SK-N-SH (cell line): ENCODE data around the gene MANBA. TPM values are rescaled to one million over a fixed set of nuclear protein-coding genes. Genes with fewer than 3 reads are reported as not detected.

Experiments used
- CTCF ChIA-PET: fragments of 300-600, 350-600 bp; formaldehyde crosslinking; extraction: SDS; loops from one replicate; lab custom pipeline; 2021; lab: Yijun Ruan, JAX
- POLR2A ChIA-PET: fragments of 350-600 bp; sonication (Branson Sonifier 250); formaldehyde crosslinking; extraction: SDS; loops from one replicate; lab custom pipeline; 2020; ENCODE audit warnings: antibody characterized with exemption, inconsistent platforms; lab: Yijun Ruan, JAX
- DNase-seq: peaks from one replicate; pipeline ENCODE4 v3.0.0; 2012
- H2AFZ ChIP-seq: fragments of 200-600 bp; sonication (generic); 2 replicates; pipeline ENCODE4 v1.8.1; 2016; ENCODE audit warnings: antibody characterized with exemption, mild to moderate bottlenecking, low read depth
- H3F3A ChIP-seq: fragments of 200-600 bp; sonication (generic); replicated peaks from 2 replicates; pipeline ENCODE3; 2016; ENCODE audit warnings: antibody characterized with exemption, mild to moderate bottlenecking; ENCODE audit not compliant: insufficient read depth
- H3K27ac ChIP-seq, 2 experiments: fragments of 200-500 bp in 1 of 2; fragments of 200-600 bp in 1 of 2; sonication (Bioruptor generic) in 1 of 2; sonication (generic), shearing (Covaris generic) in 1 of 2; 2 replicates each; pipeline versions ENCODE4 v1.5.1 to v1.6.1; 2014 to 2016; ENCODE audit warnings: low read depth in 2 of 2, inconsistent platforms in 1 of 2, low read length in 1 of 2, mild to moderate bottlenecking in 1 of 2, mixed read lengths in 1 of 2
- H3K27me3 ChIP-seq: fragments of 200-600 bp; sonication (generic), shearing (Covaris generic); 2 replicates; pipeline ENCODE4 v1.6.1; 2016; ENCODE audit warnings: mixed run types; ENCODE audit not compliant: insufficient read depth
- H3K36me3 ChIP-seq, 2 experiments: fragments of 200-500 bp in 1 of 2; fragments of 200-600 bp in 1 of 2; sonication (Bioruptor generic) in 1 of 2; sonication (generic) in 1 of 2; replicated peaks in 1 of 2; 2 replicates each; pipeline versions ENCODE3 to v1.5.1; 2014 to 2016; ENCODE audit warnings: low read length in 1 of 2, mild to moderate bottlenecking in 1 of 2; ENCODE audit not compliant: insufficient read depth in 2 of 2, control insufficient read depth in 1 of 2
- H3K4me1 ChIP-seq, 2 experiments: fragments of 200-500 bp in 1 of 2; fragments of 200-600 bp in 1 of 2; sonication (Bioruptor generic) in 1 of 2; sonication (generic), shearing (Covaris generic) in 1 of 2; 2 replicates each; pipeline versions ENCODE4 v1.5.1 to v1.6.1; 2014 to 2016; ENCODE audit warnings: low read depth in 1 of 2, low read length in 1 of 2, mixed run types in 1 of 2; ENCODE audit not compliant: insufficient read depth in 2 of 2, control insufficient read depth in 1 of 2
- H3K4me2 ChIP-seq: fragments of 200-600 bp; sonication (generic), shearing (Covaris generic); 2 replicates; pipeline ENCODE4 v1.6.1; 2017; ENCODE audit warnings: mixed run types
- H3K4me3 ChIP-seq, 2 experiments: fragments of 200-500 bp in 1 of 2; fragments of 200-600 bp in 1 of 2; sonication (Bioruptor generic) in 1 of 2; sonication (generic), shearing (Covaris generic) in 1 of 2; 2 replicates each; pipeline versions ENCODE4 v1.5.1 to v1.8.1; 2014 to 2016; ENCODE audit warnings: low read depth in 2 of 2, inconsistent platforms in 1 of 2, low read length in 1 of 2, mild to moderate bottlenecking in 1 of 2, mixed read lengths in 1 of 2, moderate library complexity in 1 of 2
- H3K79me2 ChIP-seq: fragments of 200-600 bp; sonication (generic); 2 replicates; pipeline ENCODE4 v1.8.1; 2017; ENCODE audit warnings: mild to moderate bottlenecking; ENCODE audit not compliant: insufficient read depth
- H3K9ac ChIP-seq: fragments of 200-600 bp; sonication (generic); 2 replicates; pipeline ENCODE4 v1.6.1; 2017; ENCODE audit warnings: mixed run types
- H3K9me2 ChIP-seq: fragments of 200-600 bp; sonication (generic); 2 replicates; pipeline ENCODE4 v1.6.1; 2017; ENCODE audit warnings: mixed run types
- H3K9me3 ChIP-seq: fragments of 200-600 bp; sonication (generic); 2 replicates; pipeline ENCODE4 v1.6.1; 2017; ENCODE audit warnings: mixed run types, mild to moderate bottlenecking, moderate library complexity
- H4K20me1 ChIP-seq: fragments of 200-600 bp; sonication (generic); 2 replicates; pipeline ENCODE4 v1.6.1; 2017; ENCODE audit warnings: mild to moderate bottlenecking, mixed run types; ENCODE audit not compliant: insufficient read depth
- ELF1 ChIP-seq: IDR thresholded peaks from 2 replicates; pipeline ENCODE4 v1.4.0; 2012
- FOXM1 ChIP-seq: IDR thresholded peaks from 2 replicates; pipeline ENCODE4 v1.4.0; 2012; ENCODE audit warnings: low read depth, mild to moderate bottlenecking
- MXI1 ChIP-seq: IDR thresholded peaks from 2 replicates; pipeline ENCODE4 v1.6.1; 2012; ENCODE audit warnings: mild to moderate bottlenecking, low read depth, low read length, improper control_type of control experiment
- NFIC ChIP-seq: IDR thresholded peaks from 2 replicates; pipeline ENCODE4 v1.4.0; 2012; ENCODE audit warnings: borderline replicate concordance
- NRF1 ChIP-seq: IDR thresholded peaks from 2 replicates; pipeline ENCODE4 v1.6.1; 2012; ENCODE audit warnings: low read depth, mild to moderate bottlenecking, low read length
- POLR2AphosphoS5 ChIP-seq: IDR thresholded peaks from 2 replicates; pipeline ENCODE4 v1.6.1; 2012; ENCODE audit warnings: low read depth, low read length
- RAD21 ChIP-seq: IDR thresholded peaks from 2 replicates; pipeline ENCODE4 v1.6.1; 2012; ENCODE audit warnings: mild to moderate bottlenecking, low read length
- RFX5 ChIP-seq: IDR thresholded peaks from 2 replicates; pipeline ENCODE4 v1.6.1; 2012; ENCODE audit warnings: mild to moderate bottlenecking, improper control_type of control experiment, low read length
- TAF1 ChIP-seq: IDR thresholded peaks from 2 replicates; pipeline ENCODE4 v1.6.1; 2012; ENCODE audit warnings: low read depth, mild to moderate bottlenecking, low read length, moderate library complexity, borderline replicate concordance
- TCF12 ChIP-seq: IDR thresholded peaks from 2 replicates; pipeline ENCODE4 v1.4.0; 2012
- WGBS: methylation state at CpG from one replicate; pipeline ENCODE4 v1.1.6; 2017; ENCODE audit warnings: low lambda C conversion rate; 5-methylcytosine and 5-hydroxymethylcytosine counted together
- polyA plus RNA-seq, 3 experiments: library from polyadenylated mRNA; depleted of rRNA; stranded (reverse); fragments of >200 nt; gene quantifications; 2 replicates each; pipeline ENCODE4 v1.2.3, GENCODE V29; 2012
- TF ChIP-seq, protein P1 (sequence below): IDR thresholded peaks from 2 replicates; pipeline ENCODE4 v1.4.0; 2012; ENCODE audit warnings: low read depth
- TF ChIP-seq, protein P2 (sequence below): IDR thresholded peaks from 2 replicates; pipeline ENCODE4 v1.4.0; 2012; ENCODE audit warnings: low read depth, borderline replicate concordance
- TF ChIP-seq, protein P3 (sequence below): IDR thresholded peaks from 2 replicates; pipeline ENCODE4 v1.6.1; 2012; ENCODE audit warnings: mild to moderate bottlenecking, low read depth, low read length, moderate library complexity
- TF ChIP-seq, protein P4 (sequence below): fragments of 150-350 bp; IDR thresholded peaks from 2 replicates; pipeline ENCODE4 v1.6.1; 2017; ENCODE audit warnings: antibody characterized with exemption, low read length, low read depth, borderline replicate concordance
- TF ChIP-seq, protein P5 (sequence below): IDR thresholded peaks from 2 replicates; pipeline ENCODE4; 2012
- TF ChIP-seq, protein P6 (sequence below): IDR thresholded peaks from 2 replicates; pipeline ENCODE4 v1.4.0; 2012; ENCODE audit warnings: low read depth, borderline replicate concordance
- TF ChIP-seq, protein P7 (sequence below): fragments of 150-350 bp; IDR thresholded peaks from 2 replicates; pipeline ENCODE4 v1.6.1; 2016; ENCODE audit warnings: mild to moderate bottlenecking, low read depth, low read length

Gene MANBA
- polyA plus RNA-seq, 1 of the 3 experiments (the other 2 are of a cell fraction): 13.4 TPM

DNA sequence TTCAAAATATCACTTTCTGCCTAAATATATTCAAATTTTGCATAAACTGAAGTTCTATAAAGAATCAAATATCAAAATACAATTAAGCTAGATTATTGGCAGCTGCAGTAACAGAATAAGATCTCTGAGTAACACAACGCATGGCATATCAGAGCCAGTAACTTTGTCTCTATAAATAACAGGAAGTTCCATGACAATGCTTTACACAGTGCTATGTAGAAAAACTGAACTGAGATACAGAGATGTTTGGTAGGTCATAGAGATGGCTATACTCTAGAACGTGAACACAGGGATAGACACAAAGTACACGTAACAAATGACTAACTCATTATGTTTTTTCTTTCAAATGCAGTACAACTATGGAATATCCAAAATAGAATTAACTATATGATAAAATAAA, 48.4 kb upstream of the MANBA start:
- no peak overlapping the region for H2AFZ ChIP-seq
- H4K20me1 ChIP-seq: peaks cover 71% of the 10 kb centered on the region
- H3K27me3 ChIP-seq: no peaks in the 10 kb centered on the region
- DNase-seq: no peak
- WGBS: 96% methylated on average over 3 of the region's 3 CpGs
- TF ChIP-seq MXI1 (no peak), TAF1 (no peak), TCF12 (no peak), RAD21 (no peak), ELF1 (no peak), NFIC (no peak), NRF1 (no peak)
- TF ChIP-seq, protein P1, sequence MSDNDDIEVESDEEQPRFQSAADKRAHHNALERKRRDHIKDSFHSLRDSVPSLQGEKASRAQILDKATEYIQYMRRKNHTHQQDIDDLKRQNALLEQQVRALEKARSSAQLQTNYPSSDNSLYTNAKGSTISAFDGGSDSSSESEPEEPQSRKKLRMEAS: no peak
- TF ChIP-seq, protein P2, sequence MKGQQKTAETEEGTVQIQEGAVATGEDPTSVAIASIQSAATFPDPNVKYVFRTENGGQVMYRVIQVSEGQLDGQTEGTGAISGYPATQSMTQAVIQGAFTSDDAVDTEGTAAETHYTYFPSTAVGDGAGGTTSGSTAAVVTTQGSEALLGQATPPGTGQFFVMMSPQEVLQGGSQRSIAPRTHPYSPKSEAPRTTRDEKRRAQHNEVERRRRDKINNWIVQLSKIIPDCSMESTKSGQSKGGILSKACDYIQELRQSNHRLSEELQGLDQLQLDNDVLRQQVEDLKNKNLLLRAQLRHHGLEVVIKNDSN: no peak
- TF ChIP-seq, protein P3, sequence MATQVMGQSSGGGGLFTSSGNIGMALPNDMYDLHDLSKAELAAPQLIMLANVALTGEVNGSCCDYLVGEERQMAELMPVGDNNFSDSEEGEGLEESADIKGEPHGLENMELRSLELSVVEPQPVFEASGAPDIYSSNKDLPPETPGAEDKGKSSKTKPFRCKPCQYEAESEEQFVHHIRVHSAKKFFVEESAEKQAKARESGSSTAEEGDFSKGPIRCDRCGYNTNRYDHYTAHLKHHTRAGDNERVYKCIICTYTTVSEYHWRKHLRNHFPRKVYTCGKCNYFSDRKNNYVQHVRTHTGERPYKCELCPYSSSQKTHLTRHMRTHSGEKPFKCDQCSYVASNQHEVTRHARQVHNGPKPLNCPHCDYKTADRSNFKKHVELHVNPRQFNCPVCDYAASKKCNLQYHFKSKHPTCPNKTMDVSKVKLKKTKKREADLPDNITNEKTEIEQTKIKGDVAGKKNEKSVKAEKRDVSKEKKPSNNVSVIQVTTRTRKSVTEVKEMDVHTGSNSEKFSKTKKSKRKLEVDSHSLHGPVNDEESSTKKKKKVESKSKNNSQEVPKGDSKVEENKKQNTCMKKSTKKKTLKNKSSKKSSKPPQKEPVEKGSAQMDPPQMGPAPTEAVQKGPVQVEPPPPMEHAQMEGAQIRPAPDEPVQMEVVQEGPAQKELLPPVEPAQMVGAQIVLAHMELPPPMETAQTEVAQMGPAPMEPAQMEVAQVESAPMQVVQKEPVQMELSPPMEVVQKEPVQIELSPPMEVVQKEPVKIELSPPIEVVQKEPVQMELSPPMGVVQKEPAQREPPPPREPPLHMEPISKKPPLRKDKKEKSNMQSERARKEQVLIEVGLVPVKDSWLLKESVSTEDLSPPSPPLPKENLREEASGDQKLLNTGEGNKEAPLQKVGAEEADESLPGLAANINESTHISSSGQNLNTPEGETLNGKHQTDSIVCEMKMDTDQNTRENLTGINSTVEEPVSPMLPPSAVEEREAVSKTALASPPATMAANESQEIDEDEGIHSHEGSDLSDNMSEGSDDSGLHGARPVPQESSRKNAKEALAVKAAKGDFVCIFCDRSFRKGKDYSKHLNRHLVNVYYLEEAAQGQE: no peak
- TF ChIP-seq, protein P4, sequence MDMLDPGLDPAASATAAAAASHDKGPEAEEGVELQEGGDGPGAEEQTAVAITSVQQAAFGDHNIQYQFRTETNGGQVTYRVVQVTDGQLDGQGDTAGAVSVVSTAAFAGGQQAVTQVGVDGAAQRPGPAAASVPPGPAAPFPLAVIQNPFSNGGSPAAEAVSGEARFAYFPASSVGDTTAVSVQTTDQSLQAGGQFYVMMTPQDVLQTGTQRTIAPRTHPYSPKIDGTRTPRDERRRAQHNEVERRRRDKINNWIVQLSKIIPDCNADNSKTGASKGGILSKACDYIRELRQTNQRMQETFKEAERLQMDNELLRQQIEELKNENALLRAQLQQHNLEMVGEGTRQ: no peak
- TF ChIP-seq, all 33 proteins: peak for 0
- ChIA-PET POLR2A (no interaction called here), CTCF (no interaction called here)
- peaks cover 70 to 73% of the 10 kb centered on the region in 2 experiments for H3K36me3 ChIP-seq
- peaks cover 5% of the 10 kb centered on the region for H3F3A ChIP-seq
- peak overlapping the region in 1 of 2 experiments; percentile 46; a peak in 2 of 4 replicates for H3K27ac ChIP-seq
- no peak overlapping the region for H3K9ac ChIP-seq
- H3K4me3 ChIP-seq: no peak overlapping the region
- peaks cover 0 to 10% of the 10 kb centered on the region in 2 experiments; a peak in 3 of 4 replicates for H3K4me1 ChIP-seq
- no peaks in the 10 kb centered on the region for H3K9me3 ChIP-seq
- H3K9me2 ChIP-seq: no peaks in the 10 kb centered on the region
- no peak overlapping the region for H3K4me2 ChIP-seq
- peaks cover 100% of the 10 kb centered on the region for H3K79me2 ChIP-seq

DNA sequence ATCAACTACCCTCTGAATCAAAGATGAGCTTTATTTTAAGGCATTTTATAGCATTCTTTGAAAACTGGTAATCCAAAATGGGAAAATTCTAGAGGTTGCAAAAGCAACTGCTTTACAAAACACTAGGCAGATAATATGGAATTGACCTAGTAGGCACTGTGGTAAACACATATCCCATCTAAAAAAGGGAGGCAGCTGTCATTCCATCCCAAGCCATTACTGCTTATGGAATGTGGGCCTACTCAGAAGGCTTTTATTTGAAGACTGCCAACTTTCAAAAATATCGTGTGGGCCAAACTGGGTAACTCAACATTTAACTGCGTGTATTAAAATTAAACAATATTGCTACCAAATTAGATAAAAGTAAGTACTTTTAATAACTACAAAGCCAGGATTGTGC, 47.2 kb upstream of the MANBA start:
- no peak overlapping the region for H2AFZ ChIP-seq
- H3K36me3 ChIP-seq: peaks cover 69 to 70% of the 10 kb centered on the region in 2 experiments
- peaks cover 7% of the 10 kb centered on the region for H3F3A ChIP-seq
- no peak overlapping the region for H3K9ac ChIP-seq
- DNase-seq: no peak
- no peaks in the 10 kb centered on the region for H3K9me3 ChIP-seq
- ChIA-PET CTCF (interaction anchor here (1.0 kb wide), 1 partner anchor 187 kb away, joined by 3 read pairs; no protein-coding TSS in a partner anchor), POLR2A (no interaction called here)
- H3K4me2 ChIP-seq: no peak overlapping the region
- peaks cover 73% of the 10 kb centered on the region for H4K20me1 ChIP-seq
- no peak overlapping the region for H3K27ac ChIP-seq
- no peaks in the 10 kb centered on the region for H3K9me2 ChIP-seq
- H3K27me3 ChIP-seq: no peaks in the 10 kb centered on the region
- WGBS: 92% methylated on average over 2 of the region's 2 CpGs
- no peak overlapping the region for H3K4me3 ChIP-seq
- peaks cover 100% of the 10 kb centered on the region for H3K79me2 ChIP-seq
- H3K4me1 ChIP-seq: peaks cover 0 to 10% of the 10 kb centered on the region in 2 experiments; a peak in 2 of 4 replicates
- no peak for TF ChIP-seq RFX5
- no peak for TF ChIP-seq POLR2AphosphoS5
- no peak for TF ChIP-seq FOXM1
- TF ChIP-seq, protein P5, sequence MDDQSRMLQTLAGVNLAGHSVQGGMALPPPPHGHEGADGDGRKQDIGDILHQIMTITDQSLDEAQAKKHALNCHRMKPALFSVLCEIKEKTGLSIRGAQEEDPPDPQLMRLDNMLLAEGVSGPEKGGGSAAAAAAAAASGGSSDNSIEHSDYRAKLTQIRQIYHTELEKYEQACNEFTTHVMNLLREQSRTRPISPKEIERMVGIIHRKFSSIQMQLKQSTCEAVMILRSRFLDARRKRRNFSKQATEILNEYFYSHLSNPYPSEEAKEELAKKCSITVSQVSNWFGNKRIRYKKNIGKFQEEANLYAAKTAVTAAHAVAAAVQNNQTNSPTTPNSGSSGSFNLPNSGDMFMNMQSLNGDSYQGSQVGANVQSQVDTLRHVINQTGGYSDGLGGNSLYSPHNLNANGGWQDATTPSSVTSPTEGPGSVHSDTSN: no peak
- TF ChIP-seq, protein P2: no peak
- TF ChIP-seq, protein P6, sequence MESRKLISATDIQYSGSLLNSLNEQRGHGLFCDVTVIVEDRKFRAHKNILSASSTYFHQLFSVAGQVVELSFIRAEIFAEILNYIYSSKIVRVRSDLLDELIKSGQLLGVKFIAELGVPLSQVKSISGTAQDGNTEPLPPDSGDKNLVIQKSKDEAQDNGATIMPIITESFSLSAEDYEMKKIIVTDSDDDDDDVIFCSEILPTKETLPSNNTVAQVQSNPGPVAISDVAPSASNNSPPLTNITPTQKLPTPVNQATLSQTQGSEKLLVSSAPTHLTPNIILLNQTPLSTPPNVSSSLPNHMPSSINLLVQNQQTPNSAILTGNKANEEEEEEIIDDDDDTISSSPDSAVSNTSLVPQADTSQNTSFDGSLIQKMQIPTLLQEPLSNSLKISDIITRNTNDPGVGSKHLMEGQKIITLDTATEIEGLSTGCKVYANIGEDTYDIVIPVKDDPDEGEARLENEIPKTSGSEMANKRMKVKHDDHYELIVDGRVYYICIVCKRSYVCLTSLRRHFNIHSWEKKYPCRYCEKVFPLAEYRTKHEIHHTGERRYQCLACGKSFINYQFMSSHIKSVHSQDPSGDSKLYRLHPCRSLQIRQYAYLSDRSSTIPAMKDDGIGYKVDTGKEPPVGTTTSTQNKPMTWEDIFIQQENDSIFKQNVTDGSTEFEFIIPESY: no peak
- TF ChIP-seq, protein P7, sequence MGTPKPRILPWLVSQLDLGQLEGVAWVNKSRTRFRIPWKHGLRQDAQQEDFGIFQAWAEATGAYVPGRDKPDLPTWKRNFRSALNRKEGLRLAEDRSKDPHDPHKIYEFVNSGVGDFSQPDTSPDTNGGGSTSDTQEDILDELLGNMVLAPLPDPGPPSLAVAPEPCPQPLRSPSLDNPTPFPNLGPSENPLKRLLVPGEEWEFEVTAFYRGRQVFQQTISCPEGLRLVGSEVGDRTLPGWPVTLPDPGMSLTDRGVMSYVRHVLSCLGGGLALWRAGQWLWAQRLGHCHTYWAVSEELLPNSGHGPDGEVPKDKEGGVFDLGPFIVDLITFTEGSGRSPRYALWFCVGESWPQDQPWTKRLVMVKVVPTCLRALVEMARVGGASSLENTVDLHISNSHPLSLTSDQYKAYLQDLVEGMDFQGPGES: no peak
- TF ChIP-seq TCF12: no peak
